Measurements from ENCODE around the gene MAML3.

MAML3 gene

DNA sequence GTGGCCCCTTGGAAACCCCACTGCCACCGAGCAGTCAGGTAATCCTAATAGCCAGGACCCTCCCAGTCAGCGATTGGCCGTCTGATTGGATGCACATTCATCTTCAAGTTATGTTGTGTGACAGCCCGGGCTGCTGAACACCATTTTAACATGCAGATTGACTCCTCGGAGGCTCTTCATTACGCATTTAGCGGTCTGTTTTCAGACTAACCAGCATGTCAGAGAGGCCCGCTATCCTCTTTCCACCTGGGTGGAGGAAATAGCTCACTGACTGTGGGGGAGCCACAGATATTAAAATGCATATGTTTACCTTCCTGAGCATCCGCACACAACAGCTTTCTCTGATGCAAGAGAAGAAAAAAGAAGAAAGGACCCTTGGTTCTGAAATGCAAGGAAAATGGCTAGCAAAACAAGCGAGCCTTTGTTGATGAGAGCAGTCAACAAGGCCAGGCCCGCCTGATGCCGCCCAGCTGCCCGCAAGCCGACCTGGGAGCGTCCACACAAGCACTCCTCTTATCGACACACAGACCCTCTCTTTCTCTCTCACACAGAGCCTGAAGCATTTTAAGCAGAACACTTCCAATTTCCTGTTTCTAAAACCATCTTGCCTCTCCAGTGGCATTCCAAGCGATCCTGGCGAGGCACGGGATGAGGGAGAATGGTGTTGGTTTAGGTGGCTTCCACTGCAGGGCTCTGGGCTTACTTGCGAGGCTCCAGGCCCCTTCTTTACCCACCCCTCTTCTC, 370.1 kb downstream of the MAML3 start:
- DNase-seq (ENCODE audit: low read depth in 2 of 2): no peak

DNA sequence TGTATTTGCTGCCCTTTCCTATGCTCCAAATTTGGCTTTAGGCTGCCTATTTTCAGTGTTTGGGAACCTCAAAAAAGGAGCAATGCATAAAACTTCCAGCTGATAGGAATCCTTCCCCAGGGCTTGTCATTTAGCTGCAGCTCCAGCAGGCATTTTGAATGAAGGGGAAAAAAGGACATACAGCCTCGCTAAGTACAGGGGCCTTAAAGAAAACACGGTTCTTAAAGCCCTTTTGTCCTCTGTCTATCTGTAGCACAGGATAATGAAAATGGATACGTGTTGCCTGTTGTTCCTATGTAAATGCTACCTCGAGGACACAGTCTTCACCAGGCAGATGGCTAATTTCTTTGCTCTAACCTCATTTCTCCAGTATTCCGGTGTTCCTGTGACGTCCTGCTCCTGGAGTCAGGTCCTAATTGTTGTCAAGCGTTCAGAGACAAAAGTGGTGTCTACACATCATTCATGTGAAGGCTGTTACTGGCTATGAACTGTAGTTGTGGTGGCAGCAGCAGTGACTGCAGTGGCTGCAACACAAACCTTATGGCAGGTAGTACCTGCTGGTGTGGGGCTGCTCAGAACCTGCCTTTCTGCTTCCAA, 371.0 kb downstream of the MAML3 start:
- no peak for DNase-seq (ENCODE audit: low read depth in 2 of 2)

- no peak for DNase-seq (ENCODE audit: low read depth in 2 of 2)
These were observed 372.9 kb downstream of the MAML3 start for GRCh38 chr4:139781066-139781465.

- no peak for DNase-seq (ENCODE audit: low read depth in 2 of 2)
These were observed 374.3 kb downstream of the MAML3 start for GRCh38 chr4:139779691-139780090.

DNA sequence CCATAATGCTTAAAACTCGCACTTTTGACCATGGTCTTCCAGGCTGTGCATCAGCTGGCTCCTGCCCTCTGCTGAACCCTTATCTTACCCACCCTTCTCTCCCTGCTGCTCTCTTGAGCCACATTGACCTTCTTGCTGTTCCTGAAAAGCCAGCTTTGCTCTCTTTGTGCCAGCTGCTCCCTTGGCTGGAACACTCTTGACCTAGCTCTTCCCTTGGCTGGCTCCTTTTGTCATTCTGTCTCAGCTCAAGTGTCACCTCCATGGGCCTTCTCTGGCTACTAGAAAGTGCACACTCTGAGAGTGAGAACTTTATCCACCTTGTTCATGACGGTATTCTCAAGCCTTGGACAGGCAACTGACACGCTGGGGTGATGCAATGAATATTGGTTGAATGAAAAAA, 376.2 kb downstream of the MAML3 start:
- no peak for DNase-seq (ENCODE audit: low read depth in 2 of 2)

GRCh38 chr4:139776235-139776634, 377.7 kb downstream of the MAML3 start:
- DNase-seq (ENCODE audit: low read depth in 2 of 2): no peak

DNA sequence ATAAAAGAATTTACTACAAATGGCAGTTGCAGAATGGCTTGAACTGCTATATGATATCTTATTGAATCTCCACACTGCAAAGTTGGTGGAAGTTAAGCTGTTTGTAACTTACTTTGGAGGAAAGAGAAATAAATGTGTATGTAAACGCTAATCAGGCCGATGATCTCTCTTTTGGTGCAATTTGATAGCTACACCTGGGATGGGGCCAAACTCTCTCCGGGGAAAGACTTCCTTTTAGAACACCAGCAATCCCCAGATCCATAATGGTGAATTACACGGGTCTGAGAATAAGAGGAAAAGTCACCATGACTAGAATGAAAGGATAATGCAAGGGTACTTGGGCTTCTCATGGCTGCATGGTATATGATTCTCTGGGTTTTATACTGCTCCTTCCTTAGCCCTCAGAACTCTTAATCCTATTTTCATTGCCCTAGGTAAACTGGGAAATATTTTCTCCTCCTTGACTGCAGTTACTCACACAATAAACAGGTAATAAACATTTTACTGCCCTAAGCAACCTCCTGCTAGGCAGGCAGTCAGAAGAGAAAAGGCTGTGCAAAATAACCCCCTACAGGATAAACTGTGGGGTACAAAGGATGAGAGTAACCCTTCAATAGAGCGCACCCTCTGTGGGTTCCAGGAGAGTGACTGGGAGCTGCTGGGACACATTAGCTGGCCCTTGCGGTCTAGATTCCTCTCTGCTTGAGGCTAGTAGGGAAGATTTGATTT, 379.1 kb downstream of the MAML3 start:
- no peak for DNase-seq (ENCODE audit: low read depth in 2 of 2)

DNA sequence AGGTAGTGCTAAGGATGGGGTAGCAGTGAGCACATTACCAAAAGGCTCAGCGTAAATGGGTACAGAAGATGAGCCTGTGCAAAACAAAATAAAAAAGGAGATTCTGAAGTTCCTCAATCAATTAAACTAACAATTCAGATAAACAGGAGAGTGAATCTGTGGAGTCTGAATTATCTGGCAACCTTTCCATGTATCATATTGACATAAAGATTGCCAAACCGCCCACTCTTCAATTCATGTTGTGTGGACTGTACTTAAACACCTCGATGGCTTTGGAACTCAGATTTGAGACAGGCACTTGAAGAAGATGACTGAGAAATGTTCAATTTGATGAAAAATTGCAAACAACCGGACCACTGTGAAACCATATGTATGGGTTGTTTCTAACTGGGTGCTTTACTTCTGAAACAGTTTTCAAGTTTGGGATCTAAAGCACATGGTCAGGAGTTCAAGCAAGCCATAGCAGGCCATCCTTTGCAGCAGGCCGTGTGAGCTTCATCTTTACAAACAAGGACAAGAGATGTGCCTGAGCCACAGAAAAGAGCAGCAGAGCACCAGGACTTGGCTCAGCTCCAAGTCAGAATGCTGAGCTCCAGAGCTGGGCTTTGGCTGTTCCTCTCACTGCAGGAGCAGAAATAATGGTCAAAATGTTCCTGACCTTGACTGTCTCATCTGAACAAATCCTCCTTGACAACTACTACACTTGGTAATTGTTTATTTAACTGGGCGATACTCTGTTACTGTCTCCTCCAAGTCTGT, 380.2 kb downstream of the MAML3 start:
- DNase-seq (ENCODE audit: low read depth in 2 of 2): no peak

DNA sequence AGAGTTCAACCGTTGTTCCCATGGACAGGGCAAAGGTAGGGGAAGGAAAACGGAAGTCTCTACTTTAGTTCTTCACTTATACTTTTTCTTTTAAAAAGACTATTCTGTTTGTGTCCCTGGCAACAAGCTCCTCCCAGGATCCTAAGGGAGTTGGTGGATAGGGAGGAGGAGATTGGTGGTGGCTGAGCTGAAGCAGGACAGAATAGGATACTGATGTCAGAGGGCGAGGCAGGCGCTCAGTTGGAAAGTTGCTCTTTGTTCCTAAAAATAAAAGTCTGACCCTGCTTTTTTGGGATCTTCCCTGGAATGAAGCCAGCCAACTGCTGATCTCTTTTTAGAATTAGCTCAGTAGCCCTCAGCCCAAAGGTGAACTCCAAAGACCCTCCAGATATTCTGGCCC, 383.6 kb downstream of the MAML3 start:
- DNase-seq (ENCODE audit: low read depth in 2 of 2): no peak

GRCh38 chr4:139769364-139769763, 384.6 kb downstream of the MAML3 start:
- DNase-seq (ENCODE audit: low read depth in 2 of 2): no peak

GRCh38 chr4:139768896-139769295, 385.1 kb downstream of the MAML3 start:
- no peak for DNase-seq (ENCODE audit: low read depth in 2 of 2)

GRCh38 chr4:139768366-139768765, 385.6 kb downstream of the MAML3 start:
- no peak for DNase-seq (ENCODE audit: low read depth in 2 of 2)

- no peak for DNase-seq (ENCODE audit: low read depth in 2 of 2)
These were observed 386.4 kb downstream of the MAML3 start for GRCh38 chr4:139767585-139767984.

GRCh38 chr4:139767168-139767567, 386.8 kb downstream of the MAML3 start:
- DNase-seq (ENCODE audit: low read depth in 2 of 2): no peak

- DNase-seq (ENCODE audit: low read depth in 2 of 2): no peak
These were observed 389.2 kb downstream of the MAML3 start for GRCh38 chr4:139764686-139765310.

GRCh38 chr4:139764182-139764581, 389.8 kb downstream of the MAML3 start:
- no peak for DNase-seq (ENCODE audit: low read depth in 2 of 2)

GRCh38 chr4:139763672-139764071, 390.3 kb downstream of the MAML3 start:
- no peak for DNase-seq (ENCODE audit: low read depth in 2 of 2)

DNA sequence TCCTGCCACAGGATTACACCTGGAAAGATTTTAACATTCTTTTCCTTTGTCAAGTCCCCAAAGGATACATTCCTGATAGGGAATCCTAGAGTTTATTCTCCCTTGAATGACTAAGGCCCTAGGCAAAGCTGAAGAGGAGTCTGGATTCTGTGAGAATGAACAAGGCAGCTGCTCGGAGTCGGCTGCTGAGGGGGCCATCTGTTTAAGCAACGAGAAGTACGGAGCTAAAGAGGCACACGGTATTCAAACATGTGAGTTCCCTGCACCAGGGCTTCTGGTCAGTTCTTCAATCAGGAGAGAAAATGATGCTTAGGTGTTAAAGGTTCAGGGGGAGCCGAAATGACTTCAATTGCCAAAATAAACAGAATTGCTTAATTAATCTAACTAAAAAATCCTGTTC, 390.8 kb downstream of the MAML3 start:
- no peak for DNase-seq (ENCODE audit: low read depth in 2 of 2)

DNA sequence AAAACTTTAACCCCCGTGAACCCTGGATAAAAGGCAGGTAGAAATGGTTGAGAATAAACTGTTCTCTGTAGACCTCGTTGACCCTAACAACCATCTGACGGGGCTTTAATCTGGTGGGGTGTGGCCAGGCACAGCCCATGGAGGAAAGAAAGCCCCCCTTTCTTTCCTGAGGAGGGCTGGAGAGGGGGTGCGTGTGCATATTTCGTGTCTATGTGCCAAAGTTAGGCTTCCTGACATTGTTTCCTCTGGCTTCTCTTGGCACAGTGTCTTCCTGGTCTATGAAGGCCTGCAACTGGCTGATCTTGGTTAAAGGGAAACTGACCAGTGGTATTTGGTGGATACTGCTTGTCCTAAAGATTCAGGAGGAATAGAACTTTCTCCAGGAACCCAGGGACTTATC, 391.3 kb downstream of the MAML3 start:
- DNase-seq (ENCODE audit: low read depth in 2 of 2): no peak

- DNase-seq (ENCODE audit: low read depth in 2 of 2): no peak
These were observed 392.5 kb downstream of the MAML3 start for GRCh38 chr4:139761461-139761860.

GRCh38 chr4:139760567-139760966, 393.4 kb downstream of the MAML3 start:
- DNase-seq (ENCODE audit: low read depth in 2 of 2): no peak

GRCh38 chr4:139759097-139759496, 394.9 kb downstream of the MAML3 start:
- no peak for DNase-seq (ENCODE audit: low read depth in 2 of 2)
